SK-N-MC (cell line): ENCODE results near the gene SH3BP1.

ENCODE experiments used
- DNase-seq: peaks from one replicate; pipeline ENCODE4 v3.0.0-alpha.2; 2011; ENCODE audit warnings: low read depth, low spot score
- H3K27ac ChIP-seq: fragments of 200-600 bp; sonication (generic); 2 replicates; pipeline ENCODE4 v1.5.1; 2016; ENCODE audit warnings: mixed run types
- H3K36me3 ChIP-seq: fragments of 200-600 bp; sonication (generic); 2 replicates; pipeline ENCODE4 v1.6.1; 2017; ENCODE audit warnings: antibody characterized with exemption, low read length, mixed read lengths; ENCODE audit not compliant: insufficient read depth
- H3K4me3 ChIP-seq: fragments of 200-600 bp; sonication (generic); 2 replicates; pipeline ENCODE4 v1.5.1; 2016
- H3K9ac ChIP-seq: fragments of 200-600 bp; sonication (generic); 2 replicates; pipeline ENCODE4 v1.8.0; 2017; ENCODE audit warnings: mixed run types, mixed read lengths; ENCODE audit not compliant: insufficient read length
- H3K9me3 ChIP-seq: fragments of 200-600 bp; sonication (generic); 2 replicates; pipeline ENCODE4 v1.6.1; 2017; ENCODE audit warnings: low read depth, mild to moderate bottlenecking, antibody characterized with exemption, low read length, moderate library complexity, mixed read lengths
- EZH2 ChIP-seq: fragments of 200-600 bp; sonication (generic); IDR thresholded peaks from one replicate; pipeline ENCODE4 v1.6.1; 2017; ENCODE audit warnings: antibody characterized with exemption
- FOXP2 ChIP-seq: optimal IDR thresholded peaks from 2 replicates; pipeline ENCODE3; 2011; ENCODE audit warnings: mild to moderate bottlenecking, moderate library complexity; ENCODE audit not compliant: insufficient read depth; ENCODE audit errors: extremely low read length, control extremely low read depth
- POLR2AphosphoS5 ChIP-seq: IDR thresholded peaks from 2 replicates; pipeline ENCODE4 v1.6.1; 2012; ENCODE audit warnings: mild to moderate bottlenecking, low read depth, low read length, borderline replicate concordance

SH3BP1 gene

GRCh38 chr22:37628830-37629229 is 10.6 kb upstream of the SH3BP1 start:
- Histone ChIP-seq H3K36me3 (no peaks in the 10 kb centered on the region), H3K9me3 (no peaks in the 10 kb centered on the region), H3K27ac (no peak overlapping the region), H3K4me3 (no peak overlapping the region), H3K9ac (no peak overlapping the region)
- no peak for TF ChIP-seq FOXP2
- TF ChIP-seq EZH2, result no peak
- no peak for TF ChIP-seq POLR2AphosphoS5
- DNase-seq, result no peak

- no peak overlapping the region for H3K27ac ChIP-seq
- no peak overlapping the region for H3K4me3 ChIP-seq
- H3K9me3 ChIP-seq, result no peaks in the 10 kb centered on the region
- no peaks in the 10 kb centered on the region for H3K36me3 ChIP-seq
- no peak for DNase-seq
- H3K9ac ChIP-seq, result no peak overlapping the region
- TF ChIP-seq FOXP2, result no peak
- TF ChIP-seq EZH2, result no peak
- no peak for TF ChIP-seq POLR2AphosphoS5
Measured at GRCh38 chr22:37629928-37630327, 9.5 kb upstream of the SH3BP1 start.

- H3K36me3 ChIP-seq, result no peaks in the 10 kb centered on the region
- H3K27ac ChIP-seq, result no peak overlapping the region
- H3K9me3 ChIP-seq, result no peaks in the 10 kb centered on the region
- no peak for DNase-seq
- TF ChIP-seq EZH2, result no peak
- no peak for TF ChIP-seq FOXP2
- no peak for TF ChIP-seq POLR2AphosphoS5
- H3K4me3 ChIP-seq, result no peak overlapping the region
- H3K9ac ChIP-seq, result no peak overlapping the region
Measured at GRCh38 chr22:37630839-37631435, 8.5 kb upstream of the SH3BP1 start.

- Histone ChIP-seq H3K4me3 (no peak overlapping the region), H3K9me3 (no peaks in the 10 kb centered on the region), H3K36me3 (no peaks in the 10 kb centered on the region), H3K9ac (no peak overlapping the region), H3K27ac (no peak overlapping the region)
- no peak for TF ChIP-seq FOXP2
- no peak for TF ChIP-seq POLR2AphosphoS5
- TF ChIP-seq EZH2, result no peak
- no peak for DNase-seq
Measured at GRCh38 chr22:37631448-37632173, 7.9 kb upstream of the SH3BP1 start.

GRCh38 chr22:37632174-37633088 is 7.0 kb upstream of the SH3BP1 start:
- H3K27ac ChIP-seq, result no peak overlapping the region
- no peaks in the 10 kb centered on the region for H3K36me3 ChIP-seq
- no peaks in the 10 kb centered on the region for H3K9me3 ChIP-seq
- TF ChIP-seq FOXP2 (no peak), POLR2AphosphoS5 (no peak), EZH2 (no peak)
- DNase-seq, result no peak
- H3K9ac ChIP-seq, result no peak overlapping the region
- H3K4me3 ChIP-seq, result no peak overlapping the region

GRCh38 chr22:37633089-37633624 is 6.3 kb upstream of the SH3BP1 start:
- H3K9ac ChIP-seq, result no peak overlapping the region
- no peak for DNase-seq
- H3K9me3 ChIP-seq, result no peaks in the 10 kb centered on the region
- no peak overlapping the region for H3K4me3 ChIP-seq
- no peaks in the 10 kb centered on the region for H3K36me3 ChIP-seq
- H3K27ac ChIP-seq, result no peak overlapping the region
- TF ChIP-seq POLR2AphosphoS5 (no peak), EZH2 (no peak)

GRCh38 chr22:37633625-37634416 is 5.6 kb upstream of the SH3BP1 start:
- no peak for DNase-seq
- Histone ChIP-seq H3K9me3 (no peaks in the 10 kb centered on the region), H3K9ac (peak overlapping the region; percentile 2), H3K4me3 (peak overlapping the region; percentile 1; the same call in 1 of the 2 replicates), H3K36me3 (no peaks in the 10 kb centered on the region), H3K27ac (peak overlapping the region; percentile 2; the same call in 1 of the 2 replicates)
- TF ChIP-seq FOXP2 (no peak), EZH2 (no peak), POLR2AphosphoS5 (peak; percentile 55)

GRCh38 chr22:37634417-37634924 is 5.0 kb upstream of the SH3BP1 start:
- Histone ChIP-seq H3K36me3 (no peaks in the 10 kb centered on the region), H3K9me3 (no peaks in the 10 kb centered on the region), H3K4me3 (peak overlapping the region; percentile 1; the same call in 1 of the 2 replicates), H3K9ac (no peak overlapping the region), H3K27ac (peak overlapping the region; percentile 2; the same call in 1 of the 2 replicates)
- TF ChIP-seq FOXP2 (no peak), POLR2AphosphoS5 (no peak), EZH2 (no peak)
- no peak for DNase-seq
